NB4 (cell line): ENCODE data around the gene MEX3A.

Source experiments
- MYC ChIP-seq: IDR thresholded peaks from 2 replicates; pipeline ENCODE4 v1.6.1; 2011; ENCODE audit warnings: low read depth, low read length
- POLR2A ChIP-seq: IDR thresholded peaks from 2 replicates; pipeline ENCODE4 v1.6.1; 2011; ENCODE audit warnings: mild to moderate bottlenecking; ENCODE audit not compliant: insufficient read length; ENCODE audit errors: extremely low read depth
- TF ChIP-seq, protein P1 (sequence below): IDR thresholded peaks from one replicate; pipeline ENCODE4 v1.5.1; 2012; ENCODE audit warnings: low read depth, low read length

DNA sequence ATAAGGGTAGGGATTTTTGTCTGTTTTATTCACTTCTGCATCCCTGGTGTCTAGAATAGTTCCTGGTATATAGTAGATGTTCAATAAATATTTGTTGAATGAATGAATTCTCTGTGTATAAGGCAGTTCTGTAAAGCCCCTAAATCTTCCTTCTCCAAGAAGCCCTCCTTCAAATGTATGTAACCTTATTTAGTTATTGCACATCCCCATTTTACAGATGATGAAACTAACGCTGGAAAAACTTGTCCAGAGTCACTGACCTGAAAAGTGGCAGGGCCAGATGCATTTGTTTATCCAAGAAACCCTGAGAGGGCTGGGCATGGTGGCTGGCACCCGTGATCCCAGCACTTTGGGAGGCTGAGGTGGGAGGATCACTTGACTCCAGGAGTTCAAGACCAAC lies 28.0 kb upstream of the MEX3A start:
- TF ChIP-seq, protein P1, sequence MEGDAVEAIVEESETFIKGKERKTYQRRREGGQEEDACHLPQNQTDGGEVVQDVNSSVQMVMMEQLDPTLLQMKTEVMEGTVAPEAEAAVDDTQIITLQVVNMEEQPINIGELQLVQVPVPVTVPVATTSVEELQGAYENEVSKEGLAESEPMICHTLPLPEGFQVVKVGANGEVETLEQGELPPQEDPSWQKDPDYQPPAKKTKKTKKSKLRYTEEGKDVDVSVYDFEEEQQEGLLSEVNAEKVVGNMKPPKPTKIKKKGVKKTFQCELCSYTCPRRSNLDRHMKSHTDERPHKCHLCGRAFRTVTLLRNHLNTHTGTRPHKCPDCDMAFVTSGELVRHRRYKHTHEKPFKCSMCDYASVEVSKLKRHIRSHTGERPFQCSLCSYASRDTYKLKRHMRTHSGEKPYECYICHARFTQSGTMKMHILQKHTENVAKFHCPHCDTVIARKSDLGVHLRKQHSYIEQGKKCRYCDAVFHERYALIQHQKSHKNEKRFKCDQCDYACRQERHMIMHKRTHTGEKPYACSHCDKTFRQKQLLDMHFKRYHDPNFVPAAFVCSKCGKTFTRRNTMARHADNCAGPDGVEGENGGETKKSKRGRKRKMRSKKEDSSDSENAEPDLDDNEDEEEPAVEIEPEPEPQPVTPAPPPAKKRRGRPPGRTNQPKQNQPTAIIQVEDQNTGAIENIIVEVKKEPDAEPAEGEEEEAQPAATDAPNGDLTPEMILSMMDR: no peak
- TF ChIP-seq POLR2A (no peak), MYC (no peak)
